ENCODE measurements around the gene RAB40B. TPM values are rescaled to one million over a fixed set of nuclear protein-coding genes. Genes with fewer than 3 reads are reported as not detected.
A peak's percentile ranks its signal among the peaks of the same experiment; 100 is the strongest.

The RAB40B gene
- polyA plus RNA-seq, 2 of the 4 experiments (the other 2 are of a cell fraction) = 5.6 to 9.4 TPM

DNA sequence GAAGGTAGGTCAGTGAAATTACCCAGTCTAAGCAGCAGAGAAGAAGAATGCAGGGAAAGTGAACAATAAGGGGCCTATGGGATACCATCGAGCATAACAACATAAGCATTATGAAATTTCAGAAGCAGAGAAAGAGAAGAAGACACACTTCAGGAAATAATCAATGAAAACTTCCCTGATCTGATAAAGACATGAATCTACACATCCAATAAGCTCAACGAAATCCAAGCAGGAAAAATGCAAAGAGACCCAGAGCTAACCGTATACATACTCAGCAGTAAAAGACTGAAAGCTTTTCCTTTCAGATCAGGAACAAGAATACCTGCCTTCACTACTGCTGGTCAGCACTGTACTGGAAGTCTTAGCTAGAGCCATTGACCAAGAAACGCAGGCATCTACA lies 88.8 kb downstream of the RAB40B start (continued):
- no peak for TF ChIP-seq CHD2 (IDR thresholded peaks at IDR 0.05; ENCODE audit: low read length, partially characterized antibody)
- TF ChIP-seq RAD21 (conservative IDR thresholded peaks at IDR 0.05 in 1 of 2, IDR thresholded peaks at IDR 0.05 in 1 of 2) = no peak
- no peak for TF ChIP-seq ZSCAN20 (CRISPR knock-in tag; IDR thresholded peaks at IDR 0.05)
- no peak for TF ChIP-seq ZC3H11A (IDR thresholded peaks at IDR 0.05)
- no peak for TF ChIP-seq GATA3 (IDR thresholded peaks at IDR 0.05; ENCODE audit: borderline replicate concordance)

DNA sequence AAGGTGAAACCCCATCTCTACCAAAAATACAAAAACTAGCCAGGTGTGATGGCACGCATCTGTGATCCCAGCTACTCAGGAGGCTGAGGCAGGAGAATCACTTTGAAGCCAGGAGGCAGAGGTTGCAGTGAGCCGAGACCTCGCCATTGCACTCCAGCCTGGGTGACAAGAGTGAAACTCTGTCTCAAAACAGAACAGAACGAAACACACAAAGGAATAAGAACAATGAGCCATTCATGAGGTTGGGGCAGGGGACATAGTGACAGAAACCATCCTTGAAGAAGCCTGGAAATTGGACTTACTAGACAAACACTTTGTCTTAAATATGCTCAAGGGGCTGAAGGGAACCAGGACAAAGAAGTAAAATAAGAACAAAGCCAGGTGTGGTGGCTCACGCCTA lies 89.7 kb downstream of the RAB40B start:
- ChIA-PET POLR2A (no interaction called here), CTCF (interaction anchor here (0.6 to 1.7 kb wide), 5 partner anchors 7 to 251 kb away, joined by 3 to 4 read pairs (median 3); no protein-coding TSS in a partner anchor)
- Histone ChIP-seq H3K4me2 (no peak overlapping the region), H3K4me1 (no peaks in the 10 kb centered on the region), H3K4me3 (no peak overlapping the region), H3K9me3 (no peaks in the 10 kb centered on the region), H3K27ac (no peak overlapping the region)
- no peak for DNase-seq (ENCODE audit: low read depth in 1 of 2, low spot score in 1 of 2)
- TF ChIP-seq ESRRA (IDR thresholded peaks at IDR 0.05; ENCODE audit: borderline replicate concordance, low read length) (no peak), FOSB (CRISPR knock-in tag; IDR thresholded peaks at IDR 0.05) (no peak), JUN (IDR thresholded peaks at IDR 0.05) (no peak), HOXB5 (CRISPR knock-in tag; IDR thresholded peaks at IDR 0.05) (no peak), HOXB13 (CRISPR knock-in tag; IDR thresholded peaks at IDR 0.05; ENCODE audit: low read depth) (no peak), CBX2 (IDR thresholded peaks at IDR 0.05; ENCODE audit: borderline replicate concordance, low read depth) (no peak), CHD2 (IDR thresholded peaks at IDR 0.05; ENCODE audit: low read length, partially characterized antibody) (no peak), ZC3H11A (IDR thresholded peaks at IDR 0.05) (no peak), JUNB (IDR thresholded peaks at IDR 0.05) (no peak), HDAC2 (IDR thresholded peaks at IDR 0.05) (no peak)
- TF ChIP-seq, protein P1, sequence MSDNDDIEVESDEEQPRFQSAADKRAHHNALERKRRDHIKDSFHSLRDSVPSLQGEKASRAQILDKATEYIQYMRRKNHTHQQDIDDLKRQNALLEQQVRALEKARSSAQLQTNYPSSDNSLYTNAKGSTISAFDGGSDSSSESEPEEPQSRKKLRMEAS (IDR thresholded peaks at IDR 0.05) = no peak
- TF ChIP-seq, protein P2, sequence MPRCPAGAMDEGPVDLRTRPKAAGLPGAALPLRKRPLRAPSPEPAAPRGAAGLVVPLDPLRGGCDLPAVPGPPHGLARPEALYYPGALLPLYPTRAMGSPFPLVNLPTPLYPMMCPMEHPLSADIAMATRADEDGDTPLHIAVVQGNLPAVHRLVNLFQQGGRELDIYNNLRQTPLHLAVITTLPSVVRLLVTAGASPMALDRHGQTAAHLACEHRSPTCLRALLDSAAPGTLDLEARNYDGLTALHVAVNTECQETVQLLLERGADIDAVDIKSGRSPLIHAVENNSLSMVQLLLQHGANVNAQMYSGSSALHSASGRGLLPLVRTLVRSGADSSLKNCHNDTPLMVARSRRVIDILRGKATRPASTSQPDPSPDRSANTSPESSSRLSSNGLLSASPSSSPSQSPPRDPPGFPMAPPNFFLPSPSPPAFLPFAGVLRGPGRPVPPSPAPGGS (IDR thresholded peaks at IDR 0.05) = no peak
- TF ChIP-seq, protein P3, sequence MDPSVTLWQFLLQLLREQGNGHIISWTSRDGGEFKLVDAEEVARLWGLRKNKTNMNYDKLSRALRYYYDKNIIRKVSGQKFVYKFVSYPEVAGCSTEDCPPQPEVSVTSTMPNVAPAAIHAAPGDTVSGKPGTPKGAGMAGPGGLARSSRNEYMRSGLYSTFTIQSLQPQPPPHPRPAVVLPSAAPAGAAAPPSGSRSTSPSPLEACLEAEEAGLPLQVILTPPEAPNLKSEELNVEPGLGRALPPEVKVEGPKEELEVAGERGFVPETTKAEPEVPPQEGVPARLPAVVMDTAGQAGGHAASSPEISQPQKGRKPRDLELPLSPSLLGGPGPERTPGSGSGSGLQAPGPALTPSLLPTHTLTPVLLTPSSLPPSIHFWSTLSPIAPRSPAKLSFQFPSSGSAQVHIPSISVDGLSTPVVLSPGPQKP (IDR thresholded peaks at IDR 0.05; ENCODE audit: low read depth, low read length) = no peak
- TF ChIP-seq, protein P4, sequence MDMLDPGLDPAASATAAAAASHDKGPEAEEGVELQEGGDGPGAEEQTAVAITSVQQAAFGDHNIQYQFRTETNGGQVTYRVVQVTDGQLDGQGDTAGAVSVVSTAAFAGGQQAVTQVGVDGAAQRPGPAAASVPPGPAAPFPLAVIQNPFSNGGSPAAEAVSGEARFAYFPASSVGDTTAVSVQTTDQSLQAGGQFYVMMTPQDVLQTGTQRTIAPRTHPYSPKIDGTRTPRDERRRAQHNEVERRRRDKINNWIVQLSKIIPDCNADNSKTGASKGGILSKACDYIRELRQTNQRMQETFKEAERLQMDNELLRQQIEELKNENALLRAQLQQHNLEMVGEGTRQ (IDR thresholded peaks at IDR 0.05) = no peak
- no peak for ATAC-seq
- 73% methylated on average over 5 of the region's 5 CpGs for WGBS (ENCODE audit: missing lambda C conversion rate)
- no peak for FAIRE-seq

DNA sequence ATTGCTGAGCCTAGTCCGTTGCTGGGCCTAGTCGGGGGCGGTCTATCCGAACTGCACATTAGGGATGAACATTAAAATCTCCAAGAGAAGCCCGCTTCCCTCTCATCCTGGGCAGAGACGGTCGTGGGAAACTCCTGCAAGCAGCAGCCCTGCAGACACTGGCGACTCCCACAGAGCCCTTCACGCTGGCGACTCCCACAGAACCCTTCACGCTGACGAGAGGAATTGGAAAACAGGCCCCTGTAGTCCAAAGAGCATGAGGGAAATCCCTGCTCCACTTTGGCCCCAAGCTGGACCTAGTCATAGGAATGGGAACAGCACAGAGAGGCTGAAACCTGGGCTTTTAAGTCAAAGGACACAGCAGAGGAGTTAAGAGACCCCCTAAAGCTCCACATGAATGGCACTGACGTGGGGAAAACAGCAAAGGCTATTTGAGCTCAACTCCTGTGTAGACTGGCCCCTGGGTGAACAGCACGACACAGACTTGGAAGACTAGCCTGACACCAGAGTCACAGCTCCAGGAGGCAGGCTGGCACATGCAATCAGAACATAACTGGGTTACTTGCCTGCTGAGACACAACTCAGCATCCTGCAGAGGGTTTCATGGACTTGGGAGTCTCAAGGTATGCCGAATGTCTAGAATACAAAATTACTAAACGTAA lies 92.4 kb downstream of the RAB40B start:
- TF ChIP-seq EHF (CRISPR knock-in tag; IDR thresholded peaks at IDR 0.05) = no peak
- TF ChIP-seq JUN (IDR thresholded peaks at IDR 0.05) = 0 out of 5 replicates have a peak, but pooled peaks of 1 of the 2 experiments have one; percentile 0
- H3K4me1 ChIP-seq = no peaks in the 10 kb centered on the region
- no peak for DNase-seq (ENCODE audit: low read depth in 1 of 2, low spot score in 1 of 2)
- no peaks in the 10 kb centered on the region for H3K9me3 ChIP-seq
- H3K4me2 ChIP-seq = no peak overlapping the region
- peak; percentile 6 to 31; a peak in 2 of 6 replicates for ATAC-seq
- CTCF ChIA-PET = no interaction called here
- POLR2A ChIA-PET = no interaction called here
- FAIRE-seq = no peak
- 89% methylated on average over 16 of the region's 16 CpGs for WGBS (ENCODE audit: missing lambda C conversion rate)
- no peak overlapping the region for H3K4me3 ChIP-seq
- H3K27ac ChIP-seq = no peak overlapping the region

Small RNA genes within 50 kb of the gene (small RNA-seq; reads per million reads assigned to genes)
- 0.21 to 3.9 (median 1.4) reads per million in 6 experiments for gene MIR4525

Other genes with a start within 250 kb of the RAB40B start
- 68.6 and 81.8 TPM in 2 replicates for gene CYBC1, start 247.9 kb downstream of the RAB40B start, polyA plus RNA-seq (2011; rRNA removed)
- gene CYBC1, start 247.9 kb downstream of the RAB40B start, polyA plus RNA-seq (2017; fragmentation: RNase III; extraction: RNeasy Plus Mini Kit Qiagen cat#74134 plus additional on column Dnase treatment) = 74.3 to 89.8 TPM (median 86.5 TPM) in 3 replicates
- 89.6 and 108 TPM in 2 replicates for gene NARF, start 240.0 kb downstream of the RAB40B start, polyA plus RNA-seq (2011; rRNA removed)
- 38.2 to 51.2 TPM (median 45.0 TPM) in 3 replicates for gene NARF, start 240.0 kb downstream of the RAB40B start, polyA plus RNA-seq (2017; fragmentation: RNase III; extraction: RNeasy Plus Mini Kit Qiagen cat#74134 plus additional on column Dnase treatment)
- gene FOXK2, start 179.0 kb downstream of the RAB40B start, polyA plus RNA-seq (2011; rRNA removed) = 34.8 and 35.9 TPM in 2 replicates
- gene FOXK2, start 179.0 kb downstream of the RAB40B start, polyA plus RNA-seq (2017; fragmentation: RNase III; extraction: RNeasy Plus Mini Kit Qiagen cat#74134 plus additional on column Dnase treatment) = 37.5 to 39.2 TPM (median 38.2 TPM) in 3 replicates
- gene WDR45B, start 50.3 kb downstream of the RAB40B start, polyA plus RNA-seq (2011; rRNA removed) = 124 and 138 TPM in 2 replicates
- 88.2 to 94.0 TPM (median 89.6 TPM) in 3 replicates for gene WDR45B, start 50.3 kb downstream of the RAB40B start, polyA plus RNA-seq (2017; fragmentation: RNase III; extraction: RNeasy Plus Mini Kit Qiagen cat#74134 plus additional on column Dnase treatment)
- gene FN3KRP, start 18.0 kb upstream of the RAB40B start, polyA plus RNA-seq (2011; rRNA removed) = 41.1 and 41.7 TPM in 2 replicates
- 60.2 to 62.8 TPM (median 62.4 TPM) in 3 replicates for gene FN3KRP, start 18.0 kb upstream of the RAB40B start, polyA plus RNA-seq (2017; fragmentation: RNase III; extraction: RNeasy Plus Mini Kit Qiagen cat#74134 plus additional on column Dnase treatment)
- gene FN3K, start 36.9 kb upstream of the RAB40B start, polyA plus RNA-seq (2011; rRNA removed) = 1.3 and 1.7 TPM in 2 replicates
- 7.7 to 13.2 TPM (median 11.9 TPM) in 3 replicates for gene FN3K, start 36.9 kb upstream of the RAB40B start, polyA plus RNA-seq (2017; fragmentation: RNase III; extraction: RNeasy Plus Mini Kit Qiagen cat#74134 plus additional on column Dnase treatment)
- 33.5 and 44.7 TPM in 2 replicates for gene TBCD, start 53.4 kb upstream of the RAB40B start, polyA plus RNA-seq (2011; rRNA removed)
- 47.4 to 51.6 TPM (median 49.1 TPM) in 3 replicates for gene TBCD, start 53.4 kb upstream of the RAB40B start, polyA plus RNA-seq (2017; fragmentation: RNase III; extraction: RNeasy Plus Mini Kit Qiagen cat#74134 plus additional on column Dnase treatment)
- not detected in 2 replicates for gene ZNF750, start 141.3 kb upstream of the RAB40B start, polyA plus RNA-seq (2011; rRNA removed)
- gene ZNF750, start 141.3 kb upstream of the RAB40B start, polyA plus RNA-seq (2017; fragmentation: RNase III; extraction: RNeasy Plus Mini Kit Qiagen cat#74134 plus additional on column Dnase treatment) = not detected in 3 replicates